Nephron (organoid): ENCODE results near the gene SRPX2.
A peak's percentile ranks its signal among the peaks of the same experiment; 100 is the strongest.

Experiments used
- H3K27ac Mint-ChIP-seq, 3 experiments: 2 replicates each; pipeline ENCODE4 v1.8.0; 2020; ENCODE audit warnings: mixed read lengths in 3 of 3, mild to moderate bottlenecking in 2 of 3, moderate library complexity in 1 of 3
- H3K27me3 Mint-ChIP-seq: 2 replicates; pipeline ENCODE4 v1.8.0; 2021; ENCODE audit warnings: low read depth, mild to moderate bottlenecking, moderate library complexity, mixed read lengths
- H3K36me3 Mint-ChIP-seq: 2 replicates; pipeline ENCODE4 v1.8.0; 2020; ENCODE audit warnings: low read depth, mixed read lengths
- H3K4me1 Mint-ChIP-seq: 2 replicates; pipeline ENCODE4 v1.8.0; 2020; ENCODE audit warnings: mixed read lengths
- H3K4me3 Mint-ChIP-seq, 3 experiments: 2 replicates each; pipeline ENCODE4 v1.8.0; 2020; ENCODE audit warnings: mild to moderate bottlenecking in 3 of 3, mixed read lengths in 3 of 3, moderate library complexity in 2 of 3
- H3K9me3 Mint-ChIP-seq: 2 replicates; pipeline ENCODE4 v1.8.0; 2020; ENCODE audit warnings: mixed read lengths
- CTCF ChIP-seq, 3 experiments: fragments of 200-600 bp; sonication (generic); IDR thresholded peaks; one replicate each; pipeline ENCODE4 v1.5.0; 2021; ENCODE audit warnings: antibody characterized with exemption in 3 of 3; ENCODE audit not compliant: unreplicated experiment in 3 of 3

The SRPX2 gene

GRCh38 chrX:100635040-100635439, 9.0 kb upstream of the SRPX2 start:
- H3K4me1 Mint-ChIP-seq, result peaks cover 11% of the 10 kb centered on the region
- peaks cover 24% of the 10 kb centered on the region for H3K36me3 Mint-ChIP-seq
- H3K4me3 Mint-ChIP-seq, result peak overlapping the region; percentile 95
- TF ChIP-seq CTCF (IDR thresholded peaks at IDR 0.05; ENCODE audit: unreplicated experiment in 3 of 3), result no peak
- H3K27ac Mint-ChIP-seq, result peak overlapping the region; percentile 86 to 96 (median 95)
- no peaks in the 10 kb centered on the region for H3K27me3 Mint-ChIP-seq
- H3K9me3 Mint-ChIP-seq, result no peaks in the 10 kb centered on the region

GRCh38 chrX:100635989-100636320, 8.0 kb upstream of the SRPX2 start:
- H3K4me3 Mint-ChIP-seq, result peak overlapping the region; percentile 95
- H3K27me3 Mint-ChIP-seq, result peaks cover 3% of the 10 kb centered on the region
- H3K4me1 Mint-ChIP-seq, result peaks cover 11% of the 10 kb centered on the region
- no peak for TF ChIP-seq CTCF (IDR thresholded peaks at IDR 0.05; ENCODE audit: unreplicated experiment in 3 of 3)
- peaks cover 15% of the 10 kb centered on the region for H3K36me3 Mint-ChIP-seq
- peak overlapping the region; percentile 86 to 96 (median 95) for H3K27ac Mint-ChIP-seq
- H3K9me3 Mint-ChIP-seq, result no peaks in the 10 kb centered on the region

- Mint-ChIP-seq H3K9me3 (peaks cover under 1% of the 10 kb centered on the region), H3K4me1 (peaks cover 11% of the 10 kb centered on the region), H3K4me3 (peak within 1 kb of the TSS; percentile 95), H3K36me3 (peaks cover 14% of the 10 kb centered on the region), H3K27ac (peak within 1 kb of the TSS; percentile 86 to 96 (median 95)), H3K27me3 (peaks cover 3% of the 10 kb centered on the region)
- TF ChIP-seq CTCF (IDR thresholded peaks at IDR 0.05; ENCODE audit: unreplicated experiment in 3 of 3), result peak; percentile 43 to 58 (median 47)
These were observed 7.5 kb upstream of the SRPX2 start, which contains the start of gene TSPAN6 for GRCh38 chrX:100636321-100636991. TSPAN6 (minus strand) TSS chrX:100636806; CDS start chrX:100636694, 112 bp downstream.

- Mint-ChIP-seq H3K36me3 (no peaks in the 10 kb centered on the region), H3K4me3 (no peak overlapping the region), H3K27ac (peak overlapping the region in 2 of 3 experiments; percentile 34 to 71), H3K9me3 (peaks cover 8% of the 10 kb centered on the region), H3K27me3 (peaks cover 3% of the 10 kb centered on the region), H3K4me1 (peaks cover 25% of the 10 kb centered on the region)
- TF ChIP-seq CTCF (IDR thresholded peaks at IDR 0.05; ENCODE audit: unreplicated experiment in 3 of 3), result no peak
These were observed 1.7 kb upstream of the SRPX2 start for GRCh38 chrX:100642290-100642689.

- H3K27me3 Mint-ChIP-seq, result peaks cover 3% of the 10 kb centered on the region
- peaks cover 34% of the 10 kb centered on the region for H3K4me1 Mint-ChIP-seq
- H3K27ac Mint-ChIP-seq, result peak overlapping the region in 1 of 3 experiments; percentile 90
- H3K9me3 Mint-ChIP-seq, result peaks cover 8% of the 10 kb centered on the region
- H3K4me3 Mint-ChIP-seq, result no peak overlapping the region
- TF ChIP-seq CTCF (IDR thresholded peaks at IDR 0.05; ENCODE audit: unreplicated experiment in 3 of 3), result no peak
- H3K36me3 Mint-ChIP-seq, result no peaks in the 10 kb centered on the region
These were observed 787 bp upstream of the SRPX2 start for GRCh38 chrX:100643212-100643611.

GRCh38 chrX:100645106-100645505, 1.1 kb downstream of the SRPX2 start:
- Mint-ChIP-seq H3K9me3 (peaks cover 8% of the 10 kb centered on the region), H3K27me3 (peaks cover 3% of the 10 kb centered on the region), H3K27ac (peak overlapping the region; percentile 90 to 98 (median 90)), H3K4me1 (peaks cover 45% of the 10 kb centered on the region), H3K36me3 (no peaks in the 10 kb centered on the region), H3K4me3 (peak overlapping the region; percentile 26 to 84 (median 83))
- TF ChIP-seq CTCF (IDR thresholded peaks at IDR 0.05; ENCODE audit: unreplicated experiment in 3 of 3), result no peak
